Ectodermal cell (in vitro differentiated cells): Measurements from ENCODE around the gene CACNG5.

Source experiments
- H3K27ac ChIP-seq: 2 replicates; pipeline ENCODE4 v1.7.0; 2013; ENCODE audit warnings: mild to moderate bottlenecking, low read depth, low read length; ENCODE audit not compliant: insufficient read depth, poor library complexity, severe bottlenecking
- H3K27me3 ChIP-seq: 2 replicates; pipeline ENCODE4 v1.7.0; 2013; ENCODE audit warnings: mild to moderate bottlenecking, low read length; ENCODE audit not compliant: insufficient read depth, control insufficient read depth, poor library complexity, severe bottlenecking
- H3K36me3 ChIP-seq: one replicate; pipeline ENCODE4 v1.7.0; 2013; ENCODE audit warnings: low read length; ENCODE audit not compliant: control insufficient read depth, insufficient read depth
- H3K4me1 ChIP-seq: one replicate; pipeline ENCODE4 v1.7.0; 2013; ENCODE audit warnings: low read length; ENCODE audit not compliant: control insufficient read depth, insufficient read depth
- H3K4me3 ChIP-seq: 2 replicates; pipeline ENCODE4 v1.7.0; 2013; ENCODE audit warnings: low read depth, low read length, control low read depth; ENCODE audit not compliant: insufficient read depth
- H3K9me3 ChIP-seq: 2 replicates; pipeline ENCODE4 v1.7.0; 2013; ENCODE audit warnings: mild to moderate bottlenecking, low read length, moderate library complexity; ENCODE audit not compliant: control insufficient read depth
- WGBS, 2 experiments: methylation state at CpG; one replicate each; pipeline ENCODE4 v1.1.7; 2013; ENCODE audit warnings: missing lambda C conversion rate in 2 of 2; 5-methylcytosine and 5-hydroxymethylcytosine counted together

CACNG5 gene

GRCh38 chr17:66803474-66803951 is 31.4 kb upstream of the CACNG5 start:
- Histone ChIP-seq H3K4me1 (peaks cover 14% of the 10 kb centered on the region), H3K27me3 (no peaks in the 10 kb centered on the region), H3K9me3 (no peaks in the 10 kb centered on the region), H3K36me3 (no peaks in the 10 kb centered on the region), H3K4me3 (no peak overlapping the region), H3K27ac (no peak overlapping the region)
- 30 to 37% methylated on average over 19 of the region's 19 CpGs for WGBS, 2 experiments

- H3K9me3 ChIP-seq = no peaks in the 10 kb centered on the region
- 95 to 96% methylated on average over 10 of the region's 10 CpGs for WGBS, 2 experiments
- H3K27ac ChIP-seq = no peak overlapping the region
- no peaks in the 10 kb centered on the region for H3K27me3 ChIP-seq
- no peaks in the 10 kb centered on the region for H3K36me3 ChIP-seq
- peaks cover 14% of the 10 kb centered on the region for H3K4me1 ChIP-seq
- no peak overlapping the region for H3K4me3 ChIP-seq
Measured at GRCh38 chr17:66805567-66805966, 29.4 kb upstream of the CACNG5 start.

- 93 to 94% methylated on average over 10 of the region's 10 CpGs for WGBS, 2 experiments
- Histone ChIP-seq H3K9me3 (no peaks in the 10 kb centered on the region), H3K27me3 (no peaks in the 10 kb centered on the region), H3K27ac (no peak overlapping the region), H3K36me3 (no peaks in the 10 kb centered on the region), H3K4me1 (peaks cover 14% of the 10 kb centered on the region), H3K4me3 (no peak overlapping the region)
Measured at GRCh38 chr17:66807182-66807581, 27.7 kb upstream of the CACNG5 start.

DNA sequence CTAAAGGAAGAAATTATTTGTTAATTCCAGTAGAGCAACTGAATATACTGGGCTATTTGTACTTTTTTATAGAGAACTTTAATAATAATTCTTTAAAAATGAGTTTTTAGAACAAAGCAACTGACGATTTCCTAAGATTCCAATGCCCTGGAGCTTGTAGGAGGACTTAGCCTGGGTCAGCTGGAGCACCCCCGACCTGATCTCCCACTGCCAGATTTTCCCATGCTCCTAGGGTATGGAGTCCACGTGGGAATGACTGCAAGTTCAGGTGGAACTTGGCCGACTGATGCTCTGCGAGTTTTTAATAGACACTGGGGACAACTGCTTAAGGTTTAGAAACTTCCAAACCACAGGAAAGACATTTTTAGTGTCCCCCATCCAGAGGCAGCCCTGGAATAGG is 25.5 kb upstream of the CACNG5 start:
- no peak overlapping the region for H3K27ac ChIP-seq
- H3K36me3 ChIP-seq = no peaks in the 10 kb centered on the region
- H3K4me1 ChIP-seq = peaks cover under 1% of the 10 kb centered on the region
- WGBS, 2 experiments = 89 to 93% methylated on average over 5 of the region's 5 CpGs
- no peaks in the 10 kb centered on the region for H3K27me3 ChIP-seq
- H3K4me3 ChIP-seq = no peak overlapping the region
- H3K9me3 ChIP-seq = no peaks in the 10 kb centered on the region

- no peaks in the 10 kb centered on the region for H3K36me3 ChIP-seq
- H3K4me3 ChIP-seq = no peak overlapping the region
- no peaks in the 10 kb centered on the region for H3K27me3 ChIP-seq
- no peak overlapping the region for H3K27ac ChIP-seq
- H3K9me3 ChIP-seq = no peaks in the 10 kb centered on the region
- no peaks in the 10 kb centered on the region for H3K4me1 ChIP-seq
- WGBS, 2 experiments = 94 to 95% methylated on average over 12 of the region's 12 CpGs
Measured at GRCh38 chr17:66810951-66811682, 23.8 kb upstream of the CACNG5 start.

- no peaks in the 10 kb centered on the region for H3K36me3 ChIP-seq
- no peak overlapping the region for H3K27ac ChIP-seq
- H3K4me3 ChIP-seq = no peak overlapping the region
- no peaks in the 10 kb centered on the region for H3K9me3 ChIP-seq
- H3K27me3 ChIP-seq = no peaks in the 10 kb centered on the region
- no peaks in the 10 kb centered on the region for H3K4me1 ChIP-seq
- WGBS, 2 experiments = 88 to 91% methylated on average over 9 of the region's 9 CpGs
Measured at GRCh38 chr17:66811683-66812054, 23.2 kb upstream of the CACNG5 start.

DNA sequence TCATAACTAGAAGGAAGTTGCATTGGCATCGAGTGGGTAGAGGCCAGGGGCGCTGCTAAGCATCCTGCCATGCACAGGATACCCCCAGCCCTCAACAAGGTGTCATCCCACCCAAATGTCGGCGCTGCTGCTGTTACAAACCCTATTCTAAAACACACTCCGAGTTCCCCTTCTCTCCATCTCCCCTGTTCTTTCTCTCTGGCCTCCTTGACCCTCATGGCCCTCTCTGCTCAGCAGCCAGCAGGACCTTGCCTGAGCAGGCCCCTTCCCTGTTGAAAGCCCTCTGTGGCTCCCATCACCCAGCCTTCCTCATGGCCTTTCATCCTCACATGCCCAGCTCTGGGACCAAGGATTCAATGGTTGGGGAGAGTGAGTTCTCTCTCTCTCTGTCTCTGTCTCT is 22.3 kb upstream of the CACNG5 start:
- Histone ChIP-seq H3K4me1 (no peaks in the 10 kb centered on the region), H3K27me3 (no peaks in the 10 kb centered on the region), H3K27ac (no peak overlapping the region), H3K36me3 (no peaks in the 10 kb centered on the region), H3K9me3 (no peaks in the 10 kb centered on the region), H3K4me3 (no peak overlapping the region)
- WGBS, 2 experiments = 92 to 93% methylated on average over 5 of the region's 5 CpGs

- Histone ChIP-seq H3K4me1 (no peaks in the 10 kb centered on the region), H3K9me3 (no peaks in the 10 kb centered on the region), H3K4me3 (no peak overlapping the region), H3K36me3 (no peaks in the 10 kb centered on the region), H3K27me3 (no peaks in the 10 kb centered on the region), H3K27ac (no peak overlapping the region)
- 91 to 95% methylated on average over 2 of the region's 2 CpGs for WGBS, 2 experiments
Measured at GRCh38 chr17:66813296-66813695, 21.6 kb upstream of the CACNG5 start.

DNA sequence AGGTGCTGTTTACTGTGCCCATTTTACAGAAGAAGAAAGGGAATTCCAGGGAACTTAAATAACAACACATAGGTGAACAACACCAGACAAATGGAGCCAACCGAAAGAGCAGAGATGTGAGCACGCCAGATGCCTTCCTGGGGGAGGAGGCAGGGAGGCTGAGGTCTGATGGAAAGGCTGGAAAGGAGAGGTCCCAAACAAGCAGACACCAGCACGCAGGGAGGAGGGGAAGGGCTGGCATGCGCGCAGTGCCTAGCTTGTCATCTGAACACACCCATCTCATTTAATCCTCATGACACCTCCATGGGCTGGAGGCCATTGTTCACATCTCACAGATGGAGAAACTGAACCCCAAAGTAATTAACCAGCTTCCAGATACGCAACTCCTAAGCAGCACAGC is 20.9 kb upstream of the CACNG5 start:
- WGBS, 2 experiments = 96 to 97% methylated on average over 6 of the region's 6 CpGs
- H3K4me3 ChIP-seq = no peak overlapping the region
- H3K9me3 ChIP-seq = no peaks in the 10 kb centered on the region
- H3K27me3 ChIP-seq = no peaks in the 10 kb centered on the region
- no peaks in the 10 kb centered on the region for H3K4me1 ChIP-seq
- no peaks in the 10 kb centered on the region for H3K36me3 ChIP-seq
- H3K27ac ChIP-seq = no peak overlapping the region

DNA sequence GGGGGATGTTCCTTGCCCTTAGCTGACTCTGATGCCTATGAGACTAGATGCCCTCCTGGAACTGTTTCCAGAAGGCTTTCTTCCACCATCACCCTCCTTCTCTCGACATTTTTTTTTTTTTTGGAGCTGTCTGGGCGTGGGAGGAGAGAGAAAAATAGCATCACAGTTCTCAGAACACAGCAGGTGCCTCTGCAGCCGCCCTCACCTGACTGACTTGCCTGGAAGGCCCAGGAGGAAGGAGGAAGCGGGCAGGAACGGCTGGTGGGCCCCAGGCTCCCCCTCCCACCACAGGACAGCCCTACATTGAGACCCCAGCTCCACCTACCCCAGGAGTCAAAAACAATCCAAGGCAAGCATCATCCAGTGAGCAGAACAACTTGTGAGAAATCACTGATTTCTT is 20.3 kb upstream of the CACNG5 start:
- no peaks in the 10 kb centered on the region for H3K4me1 ChIP-seq
- 74 to 83% methylated on average over 5 of the region's 5 CpGs for WGBS, 2 experiments
- H3K4me3 ChIP-seq = no peak overlapping the region
- H3K36me3 ChIP-seq = no peaks in the 10 kb centered on the region
- no peaks in the 10 kb centered on the region for H3K9me3 ChIP-seq
- no peak overlapping the region for H3K27ac ChIP-seq
- no peaks in the 10 kb centered on the region for H3K27me3 ChIP-seq
